ENCODE data around the gene SLC6A3. TPM values are rescaled to one million over a fixed set of nuclear protein-coding genes. Genes with fewer than 3 reads are reported as not detected.

Gene SLC6A3
- total RNA-seq, 4 donors from 2014 or later = 0.16 TPM; not detected in 3

DNA sequence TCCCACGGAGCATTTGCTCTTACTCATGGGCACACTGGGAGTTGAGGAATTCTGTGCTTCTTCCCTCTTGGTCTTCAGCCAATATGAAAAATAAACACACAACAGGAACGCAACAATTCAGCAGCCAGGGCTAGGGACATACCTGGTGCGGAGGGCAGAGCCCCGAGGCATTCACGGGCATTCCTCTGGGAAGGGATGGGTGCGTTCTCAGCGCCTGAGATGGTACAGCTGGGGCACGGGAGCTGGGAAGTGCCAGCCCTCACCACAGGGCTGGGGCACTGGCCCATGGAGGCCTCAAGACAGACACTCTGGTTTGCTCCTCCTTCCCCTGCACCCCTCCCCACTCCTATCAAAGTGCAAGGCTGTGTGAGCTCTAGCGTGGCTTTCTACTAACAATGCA is 2.1 kb downstream of the SLC6A3 start:
- Histone ChIP-seq H3K4me1 (peaks cover 19% of the 10 kb centered on the region), H3K27me3 (peaks cover 87% of the 10 kb centered on the region), H3K4me3 (no peak overlapping the region), H3K27ac (no peak overlapping the region), H3K36me3 (no peaks in the 10 kb centered on the region), H3K9me3 (no peaks in the 10 kb centered on the region)
- DNase-seq (ENCODE audit: low spot score in 2 of 2) = no peak
- no peak for TF ChIP-seq POLR2AphosphoS5 (IDR thresholded peaks at IDR 0.05)
- TF ChIP-seq POLR2A (IDR thresholded peaks at IDR 0.05) = no peak
- no peak for TF ChIP-seq EP300 (IDR thresholded peaks at IDR 0.05)
- TF ChIP-seq, protein P1, sequence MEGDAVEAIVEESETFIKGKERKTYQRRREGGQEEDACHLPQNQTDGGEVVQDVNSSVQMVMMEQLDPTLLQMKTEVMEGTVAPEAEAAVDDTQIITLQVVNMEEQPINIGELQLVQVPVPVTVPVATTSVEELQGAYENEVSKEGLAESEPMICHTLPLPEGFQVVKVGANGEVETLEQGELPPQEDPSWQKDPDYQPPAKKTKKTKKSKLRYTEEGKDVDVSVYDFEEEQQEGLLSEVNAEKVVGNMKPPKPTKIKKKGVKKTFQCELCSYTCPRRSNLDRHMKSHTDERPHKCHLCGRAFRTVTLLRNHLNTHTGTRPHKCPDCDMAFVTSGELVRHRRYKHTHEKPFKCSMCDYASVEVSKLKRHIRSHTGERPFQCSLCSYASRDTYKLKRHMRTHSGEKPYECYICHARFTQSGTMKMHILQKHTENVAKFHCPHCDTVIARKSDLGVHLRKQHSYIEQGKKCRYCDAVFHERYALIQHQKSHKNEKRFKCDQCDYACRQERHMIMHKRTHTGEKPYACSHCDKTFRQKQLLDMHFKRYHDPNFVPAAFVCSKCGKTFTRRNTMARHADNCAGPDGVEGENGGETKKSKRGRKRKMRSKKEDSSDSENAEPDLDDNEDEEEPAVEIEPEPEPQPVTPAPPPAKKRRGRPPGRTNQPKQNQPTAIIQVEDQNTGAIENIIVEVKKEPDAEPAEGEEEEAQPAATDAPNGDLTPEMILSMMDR (IDR thresholded peaks at IDR 0.05) = no peak
- 73% methylated on average over 9 of the region's 9 CpGs for WGBS

DNA sequence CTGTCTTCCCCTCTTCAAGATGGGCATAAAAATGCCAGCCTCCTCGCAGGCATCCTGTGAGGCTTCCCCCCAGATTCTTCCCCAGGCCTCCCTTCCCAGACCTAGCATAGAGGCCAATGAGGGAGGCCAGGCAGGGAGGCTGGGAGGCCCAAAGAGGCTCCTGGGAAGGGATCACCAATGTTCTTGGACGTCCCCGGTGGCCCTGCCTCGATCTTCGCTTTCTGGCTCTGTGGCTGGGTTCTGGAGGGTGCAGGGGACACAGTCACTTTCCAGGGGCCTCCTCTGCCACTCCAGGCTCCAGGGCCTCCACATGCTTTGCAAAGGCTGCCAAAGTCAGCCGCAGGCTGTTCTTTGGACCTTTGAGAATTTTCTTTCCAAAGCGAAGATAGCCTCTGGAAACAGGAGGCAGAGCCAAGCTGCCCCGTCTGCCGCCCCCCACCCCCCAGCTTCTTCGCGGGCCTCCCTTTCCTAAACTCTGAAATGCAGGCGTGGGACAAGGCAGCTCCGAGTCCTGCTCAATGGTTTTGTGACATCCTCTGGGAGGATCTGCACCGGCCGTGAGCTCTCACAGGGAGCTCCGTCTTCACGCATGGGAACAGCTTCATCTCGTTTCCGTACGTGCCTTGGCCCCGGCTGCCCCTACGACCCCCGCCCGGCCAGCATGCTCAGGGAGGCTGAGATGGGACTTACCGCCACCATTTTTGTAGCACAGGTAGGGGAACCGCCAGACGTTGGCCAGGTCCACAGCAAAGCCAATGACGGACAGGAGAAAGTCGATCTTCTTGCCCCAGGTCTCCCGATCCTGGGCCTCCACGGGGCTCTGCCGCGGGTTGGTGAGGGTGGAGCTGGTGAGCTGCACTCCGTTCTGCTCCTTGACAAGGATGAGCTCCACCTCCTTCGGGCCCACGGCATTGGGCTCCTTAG is 2.8 kb downstream of the SLC6A3 start:
- no peaks in the 10 kb centered on the region for H3K9me3 ChIP-seq
- no peak for TF ChIP-seq EP300 (IDR thresholded peaks at IDR 0.05)
- TF ChIP-seq POLR2A (IDR thresholded peaks at IDR 0.05) = no peak
- TF ChIP-seq, protein P1 (IDR thresholded peaks at IDR 0.05) = no peak
- TF ChIP-seq POLR2AphosphoS5 (IDR thresholded peaks at IDR 0.05) = no peak
- no peak overlapping the region for H3K4me3 ChIP-seq
- H3K36me3 ChIP-seq = no peaks in the 10 kb centered on the region
- H3K27ac ChIP-seq = no peak overlapping the region
- H3K4me1 ChIP-seq = peaks cover 19% of the 10 kb centered on the region
- H3K27me3 ChIP-seq = peaks cover 84% of the 10 kb centered on the region
- 80% methylated on average over 23 of the region's 36 CpGs for WGBS
- DNase-seq (ENCODE audit: low spot score in 2 of 2) = peak in 1 of 2 donors; percentile 56

DNA sequence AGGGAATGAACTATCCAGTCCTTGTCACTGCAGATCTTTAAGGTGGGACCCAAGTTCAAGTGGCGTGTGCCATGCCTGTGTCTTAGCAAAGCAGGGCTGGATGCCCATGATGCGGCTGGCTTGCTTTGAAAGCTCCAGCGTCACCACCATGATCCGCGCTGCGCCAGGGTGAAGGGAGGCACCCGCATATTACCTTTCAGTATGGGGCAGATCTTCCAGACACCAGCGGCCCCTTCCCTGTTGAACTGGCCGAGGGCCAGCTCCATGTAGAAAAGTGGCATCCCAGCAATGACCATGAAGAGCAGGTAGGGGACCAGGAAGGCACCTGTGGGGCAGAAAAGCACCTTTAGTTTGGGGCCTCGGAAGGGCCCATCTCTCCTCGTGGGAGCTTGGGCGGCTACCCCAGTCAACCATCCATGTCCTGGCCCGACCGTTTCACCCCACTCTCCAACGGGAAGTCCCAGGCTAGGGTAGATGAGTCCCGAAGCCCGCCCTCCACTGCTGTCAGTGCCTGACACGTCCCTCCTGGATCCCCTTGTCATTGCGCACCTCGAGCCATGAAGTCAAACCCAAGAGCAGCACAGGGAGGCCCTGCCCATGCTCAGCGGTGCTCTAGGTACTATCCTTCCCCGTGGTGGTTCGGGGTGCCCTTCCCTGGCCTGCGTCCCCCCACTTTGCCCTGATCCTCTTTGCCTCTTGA is 3.9 kb downstream of the SLC6A3 start:
- no peak for TF ChIP-seq POLR2A (IDR thresholded peaks at IDR 0.05)
- TF ChIP-seq POLR2AphosphoS5 (IDR thresholded peaks at IDR 0.05) = no peak
- TF ChIP-seq EP300 (IDR thresholded peaks at IDR 0.05) = no peak
- TF ChIP-seq, protein P1 (IDR thresholded peaks at IDR 0.05) = no peak
- no peaks in the 10 kb centered on the region for H3K36me3 ChIP-seq
- WGBS = 89% methylated on average over 24 of the region's 24 CpGs
- peaks cover 73% of the 10 kb centered on the region for H3K27me3 ChIP-seq
- H3K4me3 ChIP-seq = no peak overlapping the region
- peak in 1 of 2 donors; percentile 68 for DNase-seq (ENCODE audit: low spot score in 2 of 2)
- H3K9me3 ChIP-seq = no peaks in the 10 kb centered on the region
- H3K4me1 ChIP-seq = peaks cover 19% of the 10 kb centered on the region
- H3K27ac ChIP-seq = no peak overlapping the region

DNA sequence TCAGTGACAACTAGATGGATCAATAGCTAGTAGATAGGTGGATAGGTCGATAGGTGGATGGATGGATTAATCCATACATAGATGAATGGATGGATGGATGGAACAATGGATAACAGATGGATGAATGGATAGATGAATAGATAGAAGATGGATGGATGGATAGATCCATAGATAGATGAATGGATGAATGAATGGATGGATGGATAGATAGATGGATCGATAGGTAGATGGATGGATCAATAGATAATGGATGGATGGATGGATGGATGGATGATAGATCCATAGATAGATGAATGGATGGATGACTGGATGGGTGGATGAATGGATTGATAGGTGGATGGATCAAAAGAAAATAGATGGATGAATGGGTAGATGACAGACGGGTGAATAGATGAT is 5.1 kb downstream of the SLC6A3 start:
- Histone ChIP-seq H3K4me1 (peaks cover 7% of the 10 kb centered on the region), H3K27me3 (peaks cover 60% of the 10 kb centered on the region), H3K27ac (no peak overlapping the region), H3K4me3 (no peak overlapping the region), H3K36me3 (no peaks in the 10 kb centered on the region), H3K9me3 (no peaks in the 10 kb centered on the region)
- DNase-seq (ENCODE audit: low spot score in 2 of 2) = no peak
- TF ChIP-seq, protein P1 (IDR thresholded peaks at IDR 0.05) = no peak
- TF ChIP-seq POLR2A (IDR thresholded peaks at IDR 0.05) (no peak), EP300 (IDR thresholded peaks at IDR 0.05) (no peak)
- WGBS = 96% methylated on average over 3 of the region's 3 CpGs

Measured in suprapubic skin (tissue), 4 donors.